ENCODE data around the gene DEFB124. TPM values are rescaled to one million over a fixed set of nuclear protein-coding genes. Genes with fewer than 3 reads are reported as not detected.
"Not testable (repeated sequence)": the region's sequence is repeated elsewhere in the genome, so short reads cannot be mapped to it uniquely, and the experiment has no call there.

DEFB124 gene, protein sequence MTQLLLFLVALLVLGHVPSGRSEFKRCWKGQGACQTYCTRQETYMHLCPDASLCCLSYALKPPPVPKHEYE
- total RNA-seq, result not detected in 2 replicates
- long read RNA-seq, result 0 reads

DNA sequence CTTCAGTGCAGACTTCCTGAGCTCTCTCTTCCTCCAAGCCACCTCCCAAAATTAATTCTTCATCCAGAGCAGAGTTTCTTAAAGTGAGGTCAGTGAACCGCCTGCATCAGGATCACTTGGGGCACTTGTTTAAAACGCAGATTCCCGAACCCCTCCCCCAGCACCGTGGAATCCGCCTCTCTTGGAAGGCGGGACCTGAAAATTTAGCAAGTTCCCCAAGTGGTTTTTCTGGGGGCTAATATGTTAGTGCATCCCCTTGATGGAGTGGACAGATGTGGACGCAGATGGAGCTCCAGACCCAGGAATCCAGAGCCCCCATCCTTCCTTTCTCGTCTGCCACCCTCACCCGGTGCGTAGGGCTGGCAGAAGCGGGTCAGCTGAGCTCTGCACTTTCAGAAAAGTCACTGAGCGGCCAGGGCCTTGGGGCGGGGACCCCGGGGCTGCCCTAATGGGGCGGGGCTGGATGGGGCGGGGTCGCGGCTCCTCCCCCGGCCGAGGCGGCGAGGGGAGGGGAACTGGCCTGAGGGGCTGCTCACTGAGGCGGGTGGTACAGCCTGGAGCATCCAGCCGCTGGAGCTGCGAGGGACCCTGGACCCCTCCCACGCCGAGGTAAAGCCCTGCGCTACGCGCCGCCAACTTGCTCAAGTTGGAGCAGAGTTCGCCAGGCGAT, at the start of gene DEFB124, which contains the start of gene REM1:
TSS of gene DEFB124 (minus strand) at position 370 of the 670 bp plus-strand sequence. CDS start 2,114 bp downstream, outside the sequence.
TSS of gene REM1 (plus strand) at position 531 of the 670 bp plus-strand sequence. CDS start 1,158 bp downstream, outside the sequence.
- TF ChIP-seq, protein P1, sequence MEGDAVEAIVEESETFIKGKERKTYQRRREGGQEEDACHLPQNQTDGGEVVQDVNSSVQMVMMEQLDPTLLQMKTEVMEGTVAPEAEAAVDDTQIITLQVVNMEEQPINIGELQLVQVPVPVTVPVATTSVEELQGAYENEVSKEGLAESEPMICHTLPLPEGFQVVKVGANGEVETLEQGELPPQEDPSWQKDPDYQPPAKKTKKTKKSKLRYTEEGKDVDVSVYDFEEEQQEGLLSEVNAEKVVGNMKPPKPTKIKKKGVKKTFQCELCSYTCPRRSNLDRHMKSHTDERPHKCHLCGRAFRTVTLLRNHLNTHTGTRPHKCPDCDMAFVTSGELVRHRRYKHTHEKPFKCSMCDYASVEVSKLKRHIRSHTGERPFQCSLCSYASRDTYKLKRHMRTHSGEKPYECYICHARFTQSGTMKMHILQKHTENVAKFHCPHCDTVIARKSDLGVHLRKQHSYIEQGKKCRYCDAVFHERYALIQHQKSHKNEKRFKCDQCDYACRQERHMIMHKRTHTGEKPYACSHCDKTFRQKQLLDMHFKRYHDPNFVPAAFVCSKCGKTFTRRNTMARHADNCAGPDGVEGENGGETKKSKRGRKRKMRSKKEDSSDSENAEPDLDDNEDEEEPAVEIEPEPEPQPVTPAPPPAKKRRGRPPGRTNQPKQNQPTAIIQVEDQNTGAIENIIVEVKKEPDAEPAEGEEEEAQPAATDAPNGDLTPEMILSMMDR (IDR thresholded peaks at IDR 0.05), result no peak
- no peaks in the 10 kb centered on the region for H3K9me3 Mint-ChIP-seq (ENCODE audit: unreplicated experiment)
- DNase-seq (ENCODE audit: extremely low spot score, unreplicated experiment), result no peak
- no peaks in the 10 kb centered on the region for H3K4me1 Mint-ChIP-seq (ENCODE audit: unreplicated experiment)
- H3K4me3 Mint-ChIP-seq (ENCODE audit: unreplicated experiment), result no peak within 1 kb of the TSS
- no peaks in the 10 kb centered on the region for H3K36me3 Mint-ChIP-seq (ENCODE audit: unreplicated experiment)
- peaks cover 10% of the 10 kb centered on the region for H3K27me3 Mint-ChIP-seq (ENCODE audit: unreplicated experiment)
- no peak within 1 kb of the TSS for H3K27ac Mint-ChIP-seq (ENCODE audit: unreplicated experiment)

DNA sequence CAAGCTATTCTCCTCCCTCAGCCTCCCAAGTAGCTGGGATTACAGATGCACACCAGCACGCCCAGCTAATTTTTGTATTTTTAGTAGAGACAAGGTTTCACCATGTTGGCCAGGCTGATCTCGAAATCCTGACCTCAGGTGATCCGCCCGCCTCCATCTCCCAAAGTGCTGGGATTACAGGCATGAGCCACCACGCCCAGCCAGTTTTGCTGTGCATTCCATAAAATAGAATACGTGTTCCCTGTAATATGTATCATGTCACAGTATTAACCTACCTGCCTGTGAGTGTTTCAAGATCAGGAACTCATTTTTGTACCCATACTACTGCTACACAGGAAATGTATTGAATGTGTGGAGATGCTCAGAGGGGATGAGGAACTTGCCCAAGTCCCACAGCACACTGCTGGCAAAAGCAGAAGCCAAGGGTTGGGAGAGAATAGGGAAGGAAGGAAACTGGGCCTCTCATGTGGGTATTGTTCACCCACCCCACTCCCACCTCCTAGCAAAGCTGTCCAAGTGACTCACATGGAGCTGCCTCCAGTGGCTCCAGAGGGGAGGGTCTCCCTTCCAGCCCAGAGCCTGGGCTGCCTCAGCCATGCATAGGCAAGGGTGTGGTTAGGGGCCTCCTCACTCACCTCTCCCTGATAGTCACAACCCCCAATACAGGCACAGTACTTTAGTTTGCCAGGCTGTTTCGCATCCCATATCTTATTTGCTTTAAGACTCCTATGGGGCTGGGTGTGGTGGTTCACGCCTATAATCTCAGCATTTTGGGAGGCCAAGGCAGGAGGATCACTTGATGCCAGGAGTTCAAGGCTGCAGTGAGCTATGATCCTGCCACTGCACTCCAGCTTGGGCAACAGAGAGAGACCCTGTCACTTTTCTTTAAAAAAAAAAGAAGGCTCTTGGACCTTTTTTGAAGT, 48.7 kb upstream of the DEFB124 start:
- Mint-ChIP-seq H3K27me3 (ENCODE audit: unreplicated experiment) (no peaks in the 10 kb centered on the region), H3K4me3 (ENCODE audit: unreplicated experiment) (no peak overlapping the region), H3K9me3 (ENCODE audit: unreplicated experiment) (no peaks in the 10 kb centered on the region), H3K36me3 (ENCODE audit: unreplicated experiment) (peaks cover 23% of the 10 kb centered on the region), H3K27ac (ENCODE audit: unreplicated experiment) (no peak overlapping the region), H3K4me1 (ENCODE audit: unreplicated experiment) (peaks cover 5% of the 10 kb centered on the region)
- TF ChIP-seq, protein P1 (IDR thresholded peaks at IDR 0.05), result no peak
- DNase-seq (ENCODE audit: extremely low spot score, unreplicated experiment), result no peak

DNA sequence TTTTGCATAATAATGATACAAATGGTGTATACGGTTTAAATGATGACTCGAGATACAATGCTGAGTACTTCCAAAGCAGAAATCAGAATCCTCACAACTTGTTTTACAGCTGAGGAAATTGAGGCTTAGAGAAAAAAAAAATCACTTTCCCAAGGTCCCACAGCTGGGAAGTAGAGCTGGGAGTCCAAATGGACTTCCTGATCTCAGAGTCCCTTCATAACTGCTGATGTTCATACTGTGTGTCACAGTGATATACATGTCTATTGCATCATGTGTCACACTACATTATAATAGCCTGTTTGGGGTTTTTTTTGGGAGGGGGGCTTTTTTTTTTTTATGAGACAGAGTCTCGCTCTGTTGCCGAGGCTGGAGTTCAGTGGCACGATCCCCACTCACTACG, 47.8 kb upstream of the DEFB124 start:
- no peak for DNase-seq (ENCODE audit: extremely low spot score, unreplicated experiment)
- TF ChIP-seq, protein P1 (IDR thresholded peaks at IDR 0.05), result no peak
- H3K27ac Mint-ChIP-seq (ENCODE audit: unreplicated experiment), result no peak overlapping the region
- H3K27me3 Mint-ChIP-seq (ENCODE audit: unreplicated experiment), result no peaks in the 10 kb centered on the region
- peaks cover 20% of the 10 kb centered on the region for H3K36me3 Mint-ChIP-seq (ENCODE audit: unreplicated experiment)
- H3K4me3 Mint-ChIP-seq (ENCODE audit: unreplicated experiment), result no peak overlapping the region
- H3K4me1 Mint-ChIP-seq (ENCODE audit: unreplicated experiment), result peaks cover 5% of the 10 kb centered on the region
- H3K9me3 Mint-ChIP-seq (ENCODE audit: unreplicated experiment), result no peaks in the 10 kb centered on the region

DNA sequence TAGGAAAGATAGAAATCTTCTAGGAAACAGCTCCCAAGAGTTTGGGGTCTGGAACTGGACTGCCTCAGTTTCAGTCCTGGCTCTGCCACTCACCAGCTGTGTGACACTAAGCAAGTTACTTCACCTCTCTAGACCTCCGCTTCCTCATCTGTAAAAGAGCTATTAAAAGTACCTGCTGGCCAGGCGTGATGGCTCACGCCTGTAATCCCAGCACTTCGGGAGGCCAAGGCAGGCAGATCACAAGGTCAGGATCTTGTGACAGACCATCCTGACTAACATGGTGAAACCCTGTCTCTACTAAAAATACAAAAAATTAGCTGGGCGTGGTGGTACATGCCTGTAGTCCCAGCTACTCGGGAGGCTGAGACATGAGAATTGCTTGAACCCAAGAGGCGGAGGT, 46.3 kb upstream of the DEFB124 start:
- DNase-seq (ENCODE audit: extremely low spot score, unreplicated experiment); H3K9me3 Mint-ChIP-seq (ENCODE audit: unreplicated experiment); H3K27me3 Mint-ChIP-seq (ENCODE audit: unreplicated experiment); H3K36me3 Mint-ChIP-seq (ENCODE audit: unreplicated experiment); H3K4me1 Mint-ChIP-seq (ENCODE audit: unreplicated experiment); H3K4me3 Mint-ChIP-seq (ENCODE audit: unreplicated experiment): not testable (repeated sequence)
- H3K27ac Mint-ChIP-seq (ENCODE audit: unreplicated experiment), result peak overlapping the region; percentile 34

DNA sequence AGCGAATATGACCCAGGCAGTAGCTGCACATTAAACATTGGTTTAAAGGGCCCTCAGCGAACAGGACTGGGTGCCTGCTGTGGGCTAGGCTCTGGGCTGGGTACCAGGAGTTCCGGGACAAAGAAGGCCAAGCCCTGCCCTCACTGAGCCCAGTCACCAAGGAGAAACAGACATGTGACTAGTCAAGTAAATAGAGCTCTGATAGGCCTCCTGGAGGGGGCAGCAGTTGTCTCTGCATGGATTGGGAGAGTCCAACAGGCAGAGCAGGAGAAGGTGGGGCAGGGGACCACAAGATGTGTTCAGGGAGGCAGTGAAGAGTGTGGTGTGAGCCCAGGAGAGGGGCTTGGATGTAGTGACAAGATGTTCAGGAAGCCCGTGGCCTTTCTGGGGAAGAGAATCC, 42.4 kb upstream of the DEFB124 start:
- H3K9me3 Mint-ChIP-seq (ENCODE audit: unreplicated experiment), result no peaks in the 10 kb centered on the region
- TF ChIP-seq, protein P1 (IDR thresholded peaks at IDR 0.05), result peak; percentile 17
- no peaks in the 10 kb centered on the region for H3K27me3 Mint-ChIP-seq (ENCODE audit: unreplicated experiment)
- DNase-seq (ENCODE audit: extremely low spot score, unreplicated experiment), result no peak
- H3K27ac Mint-ChIP-seq (ENCODE audit: unreplicated experiment), result no peak overlapping the region
- H3K4me1 Mint-ChIP-seq (ENCODE audit: unreplicated experiment), result peaks cover 5% of the 10 kb centered on the region
- H3K36me3 Mint-ChIP-seq (ENCODE audit: unreplicated experiment), result peaks cover 2% of the 10 kb centered on the region
- H3K4me3 Mint-ChIP-seq (ENCODE audit: unreplicated experiment), result no peak overlapping the region

Measured in osteocyte (in vitro differentiated cells).